ENCODE data around the gene HACD2.

The HACD2 gene

GRCh38 chr3:123447749-123448517 is 136.9 kb downstream of the HACD2 start:
- H3K27me3 ChIP-seq (ENCODE audit: control insufficient read depth, insufficient read depth, low read length) = peaks cover 39% of the 10 kb centered on the region
- no peak overlapping the region for H3K9ac ChIP-seq (ENCODE audit: low read depth, low read length)
- peaks cover 7% of the 10 kb centered on the region for H3K4me1 ChIP-seq (ENCODE audit: control insufficient read depth, insufficient read depth, low read length)
- no peaks in the 10 kb centered on the region for H3K9me3 ChIP-seq (ENCODE audit: control insufficient read depth, insufficient read depth, low read length)
- peak overlapping the region; percentile 56 for H3K4me3 ChIP-seq (ENCODE audit: low read depth, low read length)
- H3K36me3 ChIP-seq (ENCODE audit: control insufficient read depth, insufficient read depth, low read length) = no peaks in the 10 kb centered on the region

DNA sequence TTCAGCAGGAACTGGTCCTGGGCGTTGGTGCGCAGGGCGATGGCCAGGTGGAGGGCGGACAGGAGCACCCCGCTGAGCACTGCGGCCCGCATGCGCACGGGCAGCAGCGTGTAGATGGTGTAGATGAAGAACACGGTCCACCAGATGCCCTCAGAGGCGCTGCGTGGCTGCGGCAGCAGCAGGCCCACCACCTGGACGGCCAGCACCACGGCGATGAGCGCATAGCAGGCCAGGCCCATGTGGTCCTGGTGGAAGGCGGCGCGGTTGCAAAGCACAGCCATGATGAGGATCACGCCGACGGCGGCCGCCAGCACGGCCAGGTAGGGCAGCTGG is 137.5 kb downstream of the HACD2 start:
- peaks cover 7% of the 10 kb centered on the region for H3K4me1 ChIP-seq (ENCODE audit: control insufficient read depth, insufficient read depth, low read length)
- no peak overlapping the region for H3K9ac ChIP-seq (ENCODE audit: low read depth, low read length)
- H3K36me3 ChIP-seq (ENCODE audit: control insufficient read depth, insufficient read depth, low read length) = no peaks in the 10 kb centered on the region
- no peaks in the 10 kb centered on the region for H3K9me3 ChIP-seq (ENCODE audit: control insufficient read depth, insufficient read depth, low read length)
- peaks cover 39% of the 10 kb centered on the region for H3K27me3 ChIP-seq (ENCODE audit: control insufficient read depth, insufficient read depth, low read length)
- H3K4me3 ChIP-seq (ENCODE audit: low read depth, low read length) = peak overlapping the region; percentile 43

- Histone ChIP-seq H3K4me3 (ENCODE audit: low read depth, low read length) (no peak overlapping the region), H3K27me3 (ENCODE audit: control insufficient read depth, insufficient read depth, low read length) (peaks cover 39% of the 10 kb centered on the region), H3K36me3 (ENCODE audit: control insufficient read depth, insufficient read depth, low read length) (no peaks in the 10 kb centered on the region), H3K4me1 (ENCODE audit: control insufficient read depth, insufficient read depth, low read length) (peaks cover 7% of the 10 kb centered on the region), H3K9ac (ENCODE audit: low read depth, low read length) (no peak overlapping the region), H3K9me3 (ENCODE audit: control insufficient read depth, insufficient read depth, low read length) (no peaks in the 10 kb centered on the region)
Observed at GRCh38 chr3:123446610-123447109, 138.2 kb downstream of the HACD2 start.

DNA sequence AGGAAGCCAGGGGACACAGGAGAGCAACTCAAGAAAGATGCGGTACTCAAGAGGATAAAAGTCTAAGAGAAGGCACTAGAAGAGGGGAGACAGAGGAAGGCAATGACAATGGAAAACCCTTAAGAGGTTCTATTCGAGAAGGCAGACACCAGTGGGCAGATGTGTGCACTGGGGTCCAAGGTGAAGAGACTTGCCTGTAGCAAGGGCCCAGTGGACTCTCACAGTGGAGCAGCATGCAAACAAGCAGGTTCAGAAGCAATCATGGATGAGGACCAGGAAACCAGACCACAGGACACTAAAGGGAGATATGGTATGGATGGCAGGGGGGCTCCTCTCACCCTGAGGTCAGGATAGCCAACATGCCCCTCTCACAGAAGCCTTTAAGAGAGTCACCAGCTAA is 138.6 kb downstream of the HACD2 start:
- H3K27me3 ChIP-seq (ENCODE audit: control insufficient read depth, insufficient read depth, low read length) = peaks cover 36% of the 10 kb centered on the region
- no peaks in the 10 kb centered on the region for H3K36me3 ChIP-seq (ENCODE audit: control insufficient read depth, insufficient read depth, low read length)
- peaks cover 7% of the 10 kb centered on the region for H3K4me1 ChIP-seq (ENCODE audit: control insufficient read depth, insufficient read depth, low read length)
- H3K4me3 ChIP-seq (ENCODE audit: low read depth, low read length) = no peak overlapping the region
- H3K9me3 ChIP-seq (ENCODE audit: control insufficient read depth, insufficient read depth, low read length) = no peaks in the 10 kb centered on the region
- no peak overlapping the region for H3K9ac ChIP-seq (ENCODE audit: low read depth, low read length)

GRCh38 chr3:123445702-123446101 is 139.2 kb downstream of the HACD2 start:
- H3K9ac ChIP-seq (ENCODE audit: low read depth, low read length) = no peak overlapping the region
- peaks cover 31% of the 10 kb centered on the region for H3K27me3 ChIP-seq (ENCODE audit: control insufficient read depth, insufficient read depth, low read length)
- H3K36me3 ChIP-seq (ENCODE audit: control insufficient read depth, insufficient read depth, low read length) = no peaks in the 10 kb centered on the region
- H3K4me1 ChIP-seq (ENCODE audit: control insufficient read depth, insufficient read depth, low read length) = peaks cover 7% of the 10 kb centered on the region
- no peak overlapping the region for H3K4me3 ChIP-seq (ENCODE audit: low read depth, low read length)
- no peaks in the 10 kb centered on the region for H3K9me3 ChIP-seq (ENCODE audit: control insufficient read depth, insufficient read depth, low read length)

GRCh38 chr3:123444744-123445143 is 140.1 kb downstream of the HACD2 start:
- H3K9me3 ChIP-seq (ENCODE audit: control insufficient read depth, insufficient read depth, low read length) = no peaks in the 10 kb centered on the region
- H3K9ac ChIP-seq (ENCODE audit: low read depth, low read length) = no peak overlapping the region
- H3K4me1 ChIP-seq (ENCODE audit: control insufficient read depth, insufficient read depth, low read length) = peaks cover 4% of the 10 kb centered on the region
- H3K27me3 ChIP-seq (ENCODE audit: control insufficient read depth, insufficient read depth, low read length) = peaks cover 25% of the 10 kb centered on the region
- no peaks in the 10 kb centered on the region for H3K36me3 ChIP-seq (ENCODE audit: control insufficient read depth, insufficient read depth, low read length)
- H3K4me3 ChIP-seq (ENCODE audit: low read depth, low read length) = no peak overlapping the region

DNA sequence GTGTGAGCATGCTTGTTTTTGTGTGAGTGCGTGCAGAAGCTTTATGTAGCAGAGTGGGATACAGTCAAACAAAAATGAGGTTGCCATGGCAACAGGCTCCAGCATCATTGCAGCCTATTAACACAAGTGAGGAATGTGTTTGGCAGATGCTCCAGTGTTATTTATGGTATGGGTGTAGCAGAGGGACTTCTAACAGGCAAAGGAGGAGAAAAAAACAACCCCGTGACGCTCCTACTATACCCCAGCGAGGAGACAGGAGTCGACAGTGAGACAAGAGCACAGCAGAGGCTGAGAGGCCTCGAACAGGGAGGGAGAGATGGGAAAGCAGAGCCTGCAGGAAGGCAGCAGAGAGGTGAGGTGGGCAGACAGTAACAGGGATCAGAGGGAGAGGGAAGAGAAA is 140.8 kb downstream of the HACD2 start:
- Histone ChIP-seq H3K4me3 (ENCODE audit: low read depth, low read length) (no peak overlapping the region), H3K36me3 (ENCODE audit: control insufficient read depth, insufficient read depth, low read length) (no peaks in the 10 kb centered on the region), H3K27me3 (ENCODE audit: control insufficient read depth, insufficient read depth, low read length) (peaks cover 25% of the 10 kb centered on the region)

DNA sequence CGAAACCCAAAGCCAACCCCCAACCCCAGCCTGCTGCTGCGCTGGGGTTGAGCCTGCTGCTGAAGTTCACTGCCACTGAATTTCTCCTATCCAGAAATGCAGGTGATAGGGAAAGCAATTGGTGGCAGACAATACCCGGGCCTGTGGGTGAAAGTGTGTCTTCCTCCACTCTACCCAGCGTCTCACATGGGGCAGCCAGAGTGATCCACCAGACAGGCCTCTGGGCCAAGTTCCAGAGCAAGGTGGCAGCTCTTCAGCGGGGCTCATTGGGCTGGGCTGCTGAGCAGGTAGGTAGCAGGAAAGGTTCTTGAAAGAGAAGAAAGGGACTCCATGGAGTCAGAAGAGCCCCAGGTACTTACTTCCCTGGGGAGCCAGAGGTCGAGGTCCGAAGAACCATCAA is 141.9 kb downstream of the HACD2 start:
- peaks cover 20% of the 10 kb centered on the region for H3K27me3 ChIP-seq (ENCODE audit: control insufficient read depth, insufficient read depth, low read length)
- H3K4me3 ChIP-seq (ENCODE audit: low read depth, low read length) = no peak overlapping the region
- H3K4me1 ChIP-seq (ENCODE audit: control insufficient read depth, insufficient read depth, low read length) = peaks cover 4% of the 10 kb centered on the region
- H3K9me3 ChIP-seq (ENCODE audit: control insufficient read depth, insufficient read depth, low read length) = no peaks in the 10 kb centered on the region
- H3K9ac ChIP-seq (ENCODE audit: low read depth, low read length) = no peak overlapping the region
- no peaks in the 10 kb centered on the region for H3K36me3 ChIP-seq (ENCODE audit: control insufficient read depth, insufficient read depth, low read length)

More for the DNA sequence above, 140.8 kb downstream of the HACD2 start:
- H3K4me1 ChIP-seq (ENCODE audit: control insufficient read depth, insufficient read depth, low read length) = peaks cover 4% of the 10 kb centered on the region
- H3K9me3 ChIP-seq (ENCODE audit: control insufficient read depth, insufficient read depth, low read length) = no peaks in the 10 kb centered on the region
- no peak overlapping the region for H3K9ac ChIP-seq (ENCODE audit: low read depth, low read length)

GRCh38 chr3:123442125-123442524 is 142.7 kb downstream of the HACD2 start:
- Histone ChIP-seq H3K9me3 (ENCODE audit: control insufficient read depth, insufficient read depth, low read length) (no peaks in the 10 kb centered on the region), H3K36me3 (ENCODE audit: control insufficient read depth, insufficient read depth, low read length) (no peaks in the 10 kb centered on the region), H3K4me3 (ENCODE audit: low read depth, low read length) (no peak overlapping the region), H3K9ac (ENCODE audit: low read depth, low read length) (no peak overlapping the region), H3K27me3 (ENCODE audit: control insufficient read depth, insufficient read depth, low read length) (peaks cover 14% of the 10 kb centered on the region), H3K4me1 (ENCODE audit: control insufficient read depth, insufficient read depth, low read length) (peaks cover 4% of the 10 kb centered on the region)
